Activated CD8-positive, alpha-beta memory T cell treated with anti-CD3 and anti-CD28 coated beads, Interleukin-2, amount 50 U/mL, for 48 hours (primary cell): ENCODE data around the gene TMEM150C.

Experiments used
- DNase-seq: peaks from one replicate; pipeline ENCODE4 v3.0.0-alpha.2; 2020

Gene TMEM150C

DNA sequence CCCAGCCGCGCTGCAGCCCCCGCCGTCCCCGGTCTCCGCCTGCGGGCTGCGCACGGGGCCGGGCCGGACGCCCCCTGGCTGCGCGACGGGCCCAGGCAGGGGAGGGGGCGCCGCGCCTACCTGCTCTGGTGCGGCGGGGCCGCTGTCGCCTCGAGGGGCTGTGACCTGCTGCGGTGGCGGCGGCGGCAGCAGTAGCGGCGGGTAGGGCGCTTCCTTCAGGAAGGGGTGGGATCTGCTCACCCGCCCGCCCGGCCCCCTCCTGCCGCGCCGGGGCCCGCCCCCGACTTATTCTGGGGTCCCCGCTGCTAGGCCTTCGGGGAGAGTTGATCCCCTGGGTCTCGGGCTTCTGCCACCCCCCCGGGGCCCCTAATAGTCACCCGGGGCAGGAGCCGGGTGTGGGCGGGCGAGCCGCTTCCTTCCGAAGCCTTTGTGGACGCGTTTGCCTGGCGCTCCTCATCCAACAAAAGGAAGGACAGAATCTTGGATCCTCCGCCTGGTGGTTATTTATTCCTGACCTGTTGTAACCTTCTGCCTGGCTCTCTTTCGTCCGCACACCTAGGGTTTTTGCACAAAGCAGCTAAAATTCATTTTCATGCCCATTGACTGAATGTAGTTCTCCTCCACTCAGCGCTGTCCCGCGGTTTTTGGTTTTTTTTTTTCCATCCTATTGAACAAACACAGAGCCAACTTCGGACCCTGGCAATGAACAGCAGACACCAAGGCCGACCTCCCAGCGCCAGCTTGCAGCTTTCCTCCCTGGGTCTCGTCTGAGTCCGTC, at the start of gene TMEM150C:
Gene TMEM150C (minus strand): TSS at position 203 of the 778 bp plus-strand sequence. CDS start 57,331 bp downstream, outside the sequence.
- DNase-seq = peak; percentile 53

DNA sequence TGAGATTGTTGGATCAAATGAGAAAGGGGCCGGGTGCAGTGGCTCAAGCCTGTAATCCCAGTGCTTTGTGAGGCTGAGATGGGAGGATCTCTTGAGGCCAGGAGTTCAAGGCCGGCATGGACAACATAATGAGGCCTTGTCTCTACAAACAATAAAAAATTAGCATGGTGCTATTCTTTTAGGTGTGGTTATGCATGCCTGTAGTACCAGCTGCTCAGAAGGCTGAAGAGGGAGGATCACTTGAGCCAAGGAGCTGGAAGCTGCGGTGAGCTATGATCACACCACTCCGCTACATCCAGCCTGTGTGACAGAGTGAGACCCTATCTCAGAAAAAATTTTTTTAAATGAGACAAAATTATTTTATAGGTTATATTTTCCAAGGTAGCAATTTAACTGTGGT, 49.7 kb upstream of the TMEM150C start:
- no peak for DNase-seq

GRCh38 chr4:82610041-82610440, 48.3 kb upstream of the TMEM150C start:
- no peak for DNase-seq

GRCh38 chr4:82606622-82607021, 44.8 kb upstream of the TMEM150C start:
- no peak for DNase-seq

GRCh38 chr4:82604522-82604921, 42.7 kb upstream of the TMEM150C start:
- no peak for DNase-seq

DNA sequence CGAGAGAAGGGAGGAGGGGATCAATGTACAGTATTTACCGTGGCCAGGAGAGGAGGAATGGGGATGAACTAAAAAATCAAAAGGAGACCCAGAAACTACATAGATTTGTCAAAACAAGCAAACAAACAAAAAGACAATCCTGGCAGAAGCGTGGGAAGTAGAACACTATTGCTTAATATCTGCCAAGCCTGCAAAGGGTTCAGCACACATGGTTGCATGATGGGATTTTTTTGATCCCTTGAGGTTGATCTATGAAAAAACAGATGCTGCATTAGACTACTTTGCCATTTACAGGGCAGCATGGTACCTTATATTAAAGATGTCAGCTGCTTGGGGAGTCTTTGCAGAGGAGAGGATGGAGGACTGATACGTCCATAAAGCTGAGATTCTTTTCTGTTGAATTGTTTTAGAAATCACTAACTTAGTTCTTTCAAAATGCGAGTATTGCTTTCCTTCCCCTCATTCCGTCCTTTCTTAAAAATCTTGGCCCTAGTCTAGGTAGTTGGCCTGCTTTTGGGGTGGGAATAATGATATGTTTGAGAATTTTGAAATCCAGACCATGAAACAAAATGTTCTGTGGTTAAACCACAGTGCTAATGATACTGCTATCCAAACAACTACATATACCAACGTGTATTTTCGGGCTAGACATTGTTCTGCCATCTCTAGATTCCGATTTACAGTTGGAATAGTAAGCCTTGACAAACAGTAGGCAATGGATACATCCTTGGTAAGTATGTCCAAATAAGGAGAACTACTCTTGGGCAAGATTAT, 39.6 kb upstream of the TMEM150C start:
- no peak for DNase-seq

GRCh38 chr4:82599336-82599735, 37.5 kb upstream of the TMEM150C start:
- no peak for DNase-seq

- no peak for DNase-seq
These were observed 32.7 kb upstream of the TMEM150C start for GRCh38 chr4:82594456-82594855.

GRCh38 chr4:82593411-82593810, 31.6 kb upstream of the TMEM150C start:
- no peak for DNase-seq

DNA sequence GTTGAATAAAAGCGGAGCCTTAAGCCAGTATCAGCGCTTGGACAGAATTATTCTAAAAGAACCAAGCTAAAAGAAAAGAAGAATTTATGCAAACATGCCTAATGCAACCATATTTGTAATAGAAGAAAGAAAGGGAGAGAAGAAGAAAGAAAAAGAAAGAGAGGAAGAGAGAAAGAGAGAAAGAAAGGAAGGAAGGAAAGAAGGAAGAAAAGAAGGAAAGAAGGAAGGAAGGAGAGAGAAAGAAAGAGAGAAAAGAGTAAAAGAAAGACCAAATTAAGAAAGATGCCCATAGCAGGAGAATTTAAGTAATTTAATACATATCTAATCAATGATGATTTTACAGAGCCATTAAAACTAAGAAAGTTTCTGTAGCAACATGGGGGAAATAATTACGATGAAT, 30.9 kb upstream of the TMEM150C start:
- no peak for DNase-seq

GRCh38 chr4:82591592-82591991, 29.8 kb upstream of the TMEM150C start:
- DNase-seq = no peak

DNA sequence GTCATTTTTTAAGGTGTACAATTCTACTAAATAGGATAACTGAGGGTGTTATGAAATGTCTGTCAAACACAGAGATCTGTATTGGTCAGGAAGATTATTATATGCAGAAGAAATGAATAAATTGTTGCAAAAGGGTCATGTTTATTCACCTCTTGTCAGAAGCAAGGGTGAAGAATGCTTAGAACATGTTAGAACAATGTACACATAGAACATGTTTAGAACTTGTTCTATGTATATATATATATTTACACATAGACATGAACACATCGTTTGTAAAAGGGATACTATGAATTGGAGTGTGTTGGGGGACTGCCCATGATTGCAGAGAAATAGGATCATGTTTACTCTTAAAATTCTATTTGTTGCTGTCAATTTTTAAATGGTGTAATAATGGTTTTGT, 28.0 kb upstream of the TMEM150C start:
- DNase-seq = no peak

DNA sequence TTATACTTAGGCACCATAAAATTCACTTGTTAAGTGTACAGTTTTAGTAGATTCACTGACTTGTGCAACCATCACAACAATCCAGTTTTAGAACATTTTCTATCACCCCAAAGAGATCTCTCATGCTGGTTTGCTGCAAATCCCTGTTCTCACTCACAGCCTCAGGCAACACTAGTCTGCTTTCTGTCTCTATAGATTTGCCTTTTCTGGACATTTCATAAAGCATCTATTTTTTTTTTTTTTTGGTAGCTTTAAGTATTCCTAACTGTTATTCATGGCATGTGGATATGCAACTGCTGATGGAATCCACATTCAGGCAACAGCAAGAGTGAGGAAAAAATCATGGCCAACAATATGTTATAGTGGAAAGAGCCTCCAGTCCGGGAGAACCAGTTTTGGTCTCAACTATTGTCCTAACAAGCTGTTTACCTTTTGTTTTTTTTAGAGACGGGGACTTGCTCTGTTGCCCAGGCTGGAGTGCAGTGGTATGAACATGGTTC, 27.0 kb upstream of the TMEM150C start:
- no peak for DNase-seq

DNA sequence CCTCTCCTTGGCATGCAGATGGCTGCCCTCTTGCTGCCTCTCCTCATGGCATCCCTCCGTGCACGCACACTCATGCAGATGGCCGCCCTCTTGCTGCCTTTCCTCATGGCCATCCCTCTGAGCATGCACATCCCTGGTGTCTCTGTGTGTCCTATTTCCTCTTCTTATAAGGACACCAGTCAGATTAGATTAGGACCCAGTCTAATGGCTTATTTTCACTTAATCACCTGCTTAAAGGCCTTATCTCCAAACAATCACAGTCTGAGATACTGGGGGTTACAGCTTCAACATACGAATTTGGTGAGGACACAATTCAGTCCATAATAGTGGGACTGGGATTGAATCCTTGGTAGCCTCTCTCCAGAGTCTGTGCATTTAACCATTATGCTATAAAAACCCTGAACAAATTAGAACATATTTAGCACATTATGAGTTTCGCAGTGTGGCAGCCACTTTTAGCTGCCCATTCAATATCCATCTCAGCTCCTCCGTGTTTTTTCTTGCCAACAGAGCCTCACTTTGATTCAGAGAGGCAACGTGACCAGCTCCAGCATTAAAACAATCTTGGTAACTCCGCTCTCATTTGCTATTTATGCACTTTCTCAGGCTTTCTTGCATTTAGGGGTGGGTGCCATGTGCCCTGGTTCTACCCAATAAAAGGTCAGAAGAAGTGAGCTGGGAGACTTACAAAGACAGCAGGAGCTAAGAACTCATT, 26.2 kb upstream of the TMEM150C start:
- DNase-seq = no peak

DNA sequence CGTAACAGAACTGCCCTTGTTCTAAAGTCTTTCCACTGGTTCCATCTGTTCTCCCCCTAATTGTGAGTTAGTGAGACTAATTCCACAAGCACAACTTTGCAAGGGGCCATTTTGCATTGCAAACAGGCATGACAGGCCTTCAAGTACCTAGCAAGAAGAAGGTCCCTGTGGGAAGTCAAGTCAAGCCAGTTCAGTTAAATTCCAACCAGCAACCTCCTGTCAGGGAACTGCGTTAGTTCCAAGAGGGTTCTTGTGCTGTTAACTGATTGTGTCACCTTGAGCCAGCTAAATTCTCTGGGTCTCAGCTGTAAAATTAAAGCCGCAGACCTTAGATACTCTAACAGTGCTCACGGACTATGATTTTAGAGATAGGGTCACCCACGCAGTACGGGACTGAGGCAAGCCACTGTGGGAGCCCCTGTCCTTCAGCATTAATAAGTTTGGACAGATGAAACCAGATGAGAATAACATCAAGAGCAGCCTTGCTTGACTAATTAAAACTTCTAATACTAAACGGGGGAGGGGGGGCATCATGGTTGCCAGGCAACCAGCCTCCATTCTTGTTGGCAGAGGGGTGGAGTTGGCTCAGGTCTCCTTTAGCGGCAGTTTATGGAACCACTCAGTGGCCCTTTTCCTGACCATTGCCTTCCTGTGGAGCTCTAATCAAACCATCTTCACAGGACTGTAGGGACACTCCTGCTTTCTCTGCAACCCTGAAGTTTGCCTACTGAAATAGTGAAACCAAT, 24.1 kb upstream of the TMEM150C start:
- no peak for DNase-seq

DNA sequence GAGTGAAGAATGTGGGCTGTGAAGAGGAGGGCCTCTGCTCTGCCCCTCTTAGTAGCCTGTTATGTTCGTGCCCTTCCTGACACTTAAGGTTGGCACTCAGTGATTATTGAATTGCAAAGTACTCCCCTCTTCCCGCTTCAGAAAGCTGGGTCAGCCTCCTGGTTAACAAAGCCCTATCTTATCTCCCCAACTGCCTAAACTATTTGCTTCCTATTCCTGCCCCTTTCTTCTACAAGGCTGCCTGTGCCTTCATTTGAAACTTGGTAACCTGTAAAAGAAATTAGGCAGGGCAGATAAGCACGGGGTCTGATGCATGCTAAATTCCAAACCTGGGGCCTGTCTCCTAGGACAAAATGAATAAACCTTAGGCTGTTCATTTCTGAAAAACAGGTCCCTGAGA, 23.1 kb upstream of the TMEM150C start:
- DNase-seq = no peak

DNA sequence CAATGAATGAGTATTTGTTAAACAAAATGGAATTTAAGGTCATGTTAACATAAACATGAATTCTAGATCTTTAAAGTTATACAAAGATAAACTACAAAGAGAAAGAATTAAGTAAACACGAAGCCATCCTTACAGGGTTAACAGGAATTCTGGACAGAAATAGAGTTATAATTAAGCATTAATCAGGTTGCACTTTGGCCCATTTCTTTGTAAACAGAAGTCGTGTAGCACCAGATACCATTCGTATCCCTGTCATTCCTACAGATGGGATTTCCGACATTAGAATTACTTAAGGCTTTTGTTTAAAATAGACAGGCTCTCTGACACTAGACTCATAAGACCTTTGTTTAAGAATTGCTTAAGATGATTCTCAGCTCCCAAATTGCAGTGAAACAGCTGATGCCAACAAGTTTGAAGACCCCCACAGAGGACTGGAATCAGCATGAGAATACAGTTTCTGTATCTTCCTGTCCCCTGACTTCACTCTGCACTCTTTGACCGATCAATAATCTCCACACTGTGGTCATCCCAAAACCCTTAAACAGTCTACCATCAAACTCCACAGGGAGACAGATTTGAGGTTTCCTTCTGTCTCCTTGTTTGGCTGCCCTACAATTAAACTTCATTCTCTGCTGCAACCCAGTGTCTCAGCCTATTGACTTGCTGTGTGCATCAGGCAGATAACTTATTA, 22.3 kb upstream of the TMEM150C start:
- DNase-seq = no peak

- DNase-seq = no peak
These were observed 18.1 kb upstream of the TMEM150C start for GRCh38 chr4:82579932-82580331.

DNA sequence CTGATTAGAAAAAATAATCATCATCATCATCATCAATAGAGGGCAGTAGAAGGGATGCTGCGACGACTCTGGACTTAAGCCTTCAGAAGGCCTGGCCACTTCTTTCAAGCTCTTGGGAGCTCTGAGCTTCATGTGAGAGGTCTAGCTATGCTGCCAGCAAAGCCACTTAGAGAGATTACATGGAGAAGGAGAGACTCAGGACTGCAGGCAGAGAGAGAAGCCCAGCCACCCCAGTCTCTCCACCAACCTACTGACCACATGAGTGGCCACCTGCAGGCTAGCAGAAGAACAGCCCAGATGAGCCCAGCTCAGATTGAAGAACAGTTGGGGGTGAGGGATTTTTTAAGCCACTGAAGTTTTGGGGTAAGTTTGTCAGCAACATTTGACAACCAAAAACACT, 17.1 kb upstream of the TMEM150C start:
- DNase-seq = no peak

- no peak for DNase-seq
These were observed 15.7 kb upstream of the TMEM150C start for GRCh38 chr4:82577451-82577850.

DNA sequence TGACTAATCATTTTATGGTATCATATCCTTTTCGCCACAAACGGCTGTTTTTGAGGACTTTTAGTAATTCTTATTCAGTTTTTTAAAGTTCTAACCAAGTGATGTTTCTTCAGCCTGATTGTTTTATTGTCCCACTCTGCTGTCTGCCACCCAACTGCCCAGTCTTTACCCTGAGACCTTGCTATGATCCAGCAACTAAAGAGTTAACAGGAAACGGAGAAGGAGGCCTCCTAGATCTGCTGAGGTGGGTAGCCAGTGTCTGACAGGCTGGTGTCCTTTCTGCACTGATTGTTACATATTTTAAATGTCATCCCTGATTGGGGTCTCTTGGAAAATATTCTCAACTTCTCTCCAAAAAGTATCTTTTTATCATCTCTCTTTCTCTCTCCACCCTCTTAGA, 7.9 kb upstream of the TMEM150C start:
- DNase-seq = no peak

- DNase-seq = no peak
These were observed 7.3 kb upstream of the TMEM150C start for GRCh38 chr4:82569076-82569475.
